ENCODE results near the gene RAB15. TPM values are rescaled to one million over a fixed set of nuclear protein-coding genes. Genes with fewer than 3 reads are reported as not detected.

The RAB15 gene
- total and polyA plus RNA-seq, 9 of the 15 experiments (the other 6 are each of a cell fraction or from before 2014, with no cell fraction given) = 0.09 to 0.30 (median 0.16) TPM; not detected in 2

DNA sequence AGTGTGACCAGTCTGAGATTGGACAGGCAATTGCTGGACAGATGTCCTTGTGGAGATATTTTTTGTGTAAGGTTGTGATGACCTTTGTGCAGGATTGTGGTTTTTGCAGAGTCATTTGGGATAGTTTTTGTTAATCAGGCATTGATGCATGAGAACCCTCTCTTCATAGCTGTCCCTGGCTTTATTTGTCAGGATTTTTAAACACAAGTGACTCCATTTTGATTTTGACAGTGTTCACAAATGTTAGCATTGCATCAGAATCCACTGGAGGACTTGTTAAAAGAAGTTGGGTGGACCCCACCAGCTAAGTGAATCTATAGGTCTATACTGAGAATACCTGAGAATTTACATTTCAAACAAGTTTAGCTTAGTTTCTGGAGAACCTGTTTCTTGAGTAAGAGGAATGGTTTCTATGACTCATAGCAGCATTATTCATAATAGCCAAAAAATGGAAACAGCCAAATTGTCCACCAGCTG lies 26.4 kb upstream of the RAB15 start (continued):
- TF ChIP-seq ZZZ3 (IDR thresholded peaks at IDR 0.05) (no peak), CEBPG (CRISPR knock-in tag; IDR thresholded peaks at IDR 0.05) (no peak), CEBPG (tag; conservative IDR thresholded peaks at IDR 0.05 in 1 of 2, IDR thresholded peaks at IDR 0.05 in 1 of 2) (no peak), ZNF507 (tag; conservative IDR thresholded peaks at IDR 0.05) (no peak), FOXA1 (IDR thresholded peaks at IDR 0.05; ENCODE audit: borderline replicate concordance) (no peak), ZNF75A (CRISPR knock-in tag; IDR thresholded peaks at IDR 0.05) (no peak), TOE1 (IDR thresholded peaks at IDR 0.05; ENCODE audit: borderline replicate concordance) (no peak), TOE1 (CRISPR knock-in tag; IDR thresholded peaks at IDR 0.05; ENCODE audit: borderline replicate concordance, low read depth) (no peak), C11orf30 (IDR thresholded peaks at IDR 0.05; ENCODE audit: low read depth) (peak; percentile 53; the same call in 1 of the 2 replicates), SUPT5H (IDR thresholded peaks at IDR 0.05) (no peak), EHMT2 (IDR thresholded peaks at IDR 0.05) (no peak), HNRNPL (IDR thresholded peaks at IDR 0.05; ENCODE audit: low read depth, low read length) (no peak), ZNF445 (CRISPR knock-in tag; IDR thresholded peaks at IDR 0.05; ENCODE audit: low read depth) (no peak), WHSC1 (IDR thresholded peaks at IDR 0.05; ENCODE audit: low read length) (no peak), CBX2 (IDR thresholded peaks at IDR 0.05; ENCODE audit: insufficient read depth, low read length, poor library complexity, severe bottlenecking) (no peak), CREM (IDR thresholded peaks at IDR 0.05; ENCODE audit: low read depth) (no peak), ZSCAN29 (IDR thresholded peaks at IDR 0.05) (no peak), RNF2 (IDR thresholded peaks at IDR 0.05) (no peak), CHD2 (IDR thresholded peaks at IDR 0.05; ENCODE audit: low read depth, low read length) (no peak), GATAD2A (IDR thresholded peaks at IDR 0.05) (no peak), RFX7 (CRISPR knock-in tag; IDR thresholded peaks at IDR 0.05) (no peak), NFRKB (IDR thresholded peaks at IDR 0.05; ENCODE audit: low read depth) (no peak), SMARCA4 (IDR thresholded peaks at IDR 0.05) (no peak)
- TF ChIP-seq, protein P1, sequence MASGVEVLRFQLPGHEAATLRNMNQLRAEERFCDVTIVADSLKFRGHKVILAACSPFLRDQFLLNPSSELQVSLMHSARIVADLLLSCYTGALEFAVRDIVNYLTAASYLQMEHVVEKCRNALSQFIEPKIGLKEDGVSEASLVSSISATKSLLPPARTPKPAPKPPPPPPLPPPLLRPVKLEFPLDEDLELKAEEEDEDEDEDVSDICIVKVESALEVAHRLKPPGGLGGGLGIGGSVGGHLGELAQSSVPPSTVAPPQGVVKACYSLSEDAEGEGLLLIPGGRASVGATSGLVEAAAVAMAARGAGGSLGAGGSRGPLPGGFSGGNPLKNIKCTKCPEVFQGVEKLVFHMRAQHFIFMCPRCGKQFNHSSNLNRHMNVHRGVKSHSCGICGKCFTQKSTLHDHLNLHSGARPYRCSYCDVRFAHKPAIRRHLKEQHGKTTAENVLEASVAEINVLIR (CRISPR knock-in tag; IDR thresholded peaks at IDR 0.05) = 0 out of 2 replicates have a peak, but pooled peaks have one; percentile 36
- TF ChIP-seq, protein P2, sequence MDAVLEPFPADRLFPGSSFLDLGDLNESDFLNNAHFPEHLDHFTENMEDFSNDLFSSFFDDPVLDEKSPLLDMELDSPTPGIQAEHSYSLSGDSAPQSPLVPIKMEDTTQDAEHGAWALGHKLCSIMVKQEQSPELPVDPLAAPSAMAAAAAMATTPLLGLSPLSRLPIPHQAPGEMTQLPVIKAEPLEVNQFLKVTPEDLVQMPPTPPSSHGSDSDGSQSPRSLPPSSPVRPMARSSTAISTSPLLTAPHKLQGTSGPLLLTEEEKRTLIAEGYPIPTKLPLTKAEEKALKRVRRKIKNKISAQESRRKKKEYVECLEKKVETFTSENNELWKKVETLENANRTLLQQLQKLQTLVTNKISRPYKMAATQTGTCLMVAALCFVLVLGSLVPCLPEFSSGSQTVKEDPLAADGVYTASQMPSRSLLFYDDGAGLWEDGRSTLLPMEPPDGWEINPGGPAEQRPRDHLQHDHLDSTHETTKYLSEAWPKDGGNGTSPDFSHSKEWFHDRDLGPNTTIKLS (IDR thresholded peaks at IDR 0.05; ENCODE audit: borderline replicate concordance, low read depth) = no peak
- TF ChIP-seq, protein P3, sequence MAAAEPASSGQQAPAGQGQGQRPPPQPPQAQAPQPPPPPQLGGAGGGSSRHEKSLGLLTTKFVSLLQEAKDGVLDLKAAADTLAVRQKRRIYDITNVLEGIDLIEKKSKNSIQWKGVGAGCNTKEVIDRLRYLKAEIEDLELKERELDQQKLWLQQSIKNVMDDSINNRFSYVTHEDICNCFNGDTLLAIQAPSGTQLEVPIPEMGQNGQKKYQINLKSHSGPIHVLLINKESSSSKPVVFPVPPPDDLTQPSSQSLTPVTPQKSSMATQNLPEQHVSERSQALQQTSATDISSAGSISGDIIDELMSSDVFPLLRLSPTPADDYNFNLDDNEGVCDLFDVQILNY (CRISPR knock-in tag; IDR thresholded peaks at IDR 0.05) = no peak
